A673 (cell line): ENCODE measurements around the gene CA4. TPM values are rescaled to one million over a fixed set of nuclear protein-coding genes. Genes with fewer than 3 reads are reported as not detected.
"Not testable (repeated sequence)": the region's sequence is repeated elsewhere in the genome, so short reads cannot be mapped to it uniquely, and the experiment has no call there.

ENCODE experiments used
- BruUV-seq: library from RNA; stranded (reverse); fragments of 400-500 nt; replicated peaks from 2 replicates; lab custom pipeline; 2021; lab: Mats Ljungman, UMichigan
- CTCF ChIA-PET: fragments of 300-600 bp; sonication (Branson Sonifier 250); formaldehyde crosslinking; loops from one replicate; lab custom pipeline; 2022; ENCODE audit warnings: antibody characterized with exemption; lab: Charles Lee
- POLR2A ChIA-PET: fragments of 300-600 bp; sonication (Branson Sonifier 250); formaldehyde crosslinking; loops from one replicate; lab custom pipeline; 2022; ENCODE audit warnings: antibody characterized with exemption; ENCODE audit not compliant: low non-redundant PET; lab: Charles Lee
- DNase-seq: peaks from one replicate; pipeline ENCODE4 v3.0.0-alpha.2; 2015; ENCODE audit warnings: low spot score
- H3K27ac ChIP-seq: fragments of 200-600 bp; sonication (generic); 2 replicates; pipeline ENCODE4 v1.5.1; 2016; ENCODE audit warnings: mixed run types, low read depth, mild to moderate bottlenecking, mixed read lengths, antibody characterized with exemption, low read length; ENCODE audit not compliant: poor library complexity, severe bottlenecking
- H3K27me3 ChIP-seq: fragments of 200-600 bp; sonication (generic); replicated peaks from 2 replicates; pipeline ENCODE4 v1.6.1; 2017; ENCODE audit warnings: mixed run types, low read depth, mild to moderate bottlenecking, mixed read lengths, antibody characterized with exemption, low read length; ENCODE audit not compliant: insufficient read depth, poor library complexity
- H3K36me3 ChIP-seq: fragments of 200-600 bp; sonication (generic); 2 replicates; pipeline ENCODE4 v1.6.1; 2016; ENCODE audit warnings: mixed run types, mild to moderate bottlenecking, mixed read lengths, antibody characterized with exemption, low read length; ENCODE audit not compliant: insufficient read depth, poor library complexity, severe bottlenecking
- H3K4me1 ChIP-seq: fragments of 200-600 bp; sonication (generic); 2 replicates; pipeline ENCODE4 v1.6.1; 2017; ENCODE audit warnings: mixed run types, mild to moderate bottlenecking, mixed read lengths, antibody characterized with exemption, low read length; ENCODE audit not compliant: insufficient read depth, poor library complexity, severe bottlenecking
- H3K4me3 ChIP-seq: fragments of 200-600 bp; sonication (generic); 2 replicates; pipeline ENCODE4 v1.5.1; 2016; ENCODE audit warnings: low read depth, mixed run types, mild to moderate bottlenecking, mixed read lengths, low read length; ENCODE audit not compliant: poor library complexity, severe bottlenecking
- H3K9me3 ChIP-seq: fragments of 200-600 bp; sonication (generic); 2 replicates; pipeline ENCODE4 v1.6.1; 2016; ENCODE audit warnings: mixed run types, low read depth, mild to moderate bottlenecking, mixed read lengths, antibody characterized with exemption, low read length; ENCODE audit not compliant: poor library complexity, severe bottlenecking
- CTCF ChIP-seq: fragments of 300-800, 200-600 bp; sonication (generic); conservative IDR thresholded peaks from 2 replicates; pipeline ENCODE4 v1.5.1; 2017; ENCODE audit warnings: low read depth, mild to moderate bottlenecking, antibody characterized with exemption, low read length, moderate library complexity, mixed read lengths
- EZH2 ChIP-seq: fragments of 200-600 bp; sonication (generic); IDR thresholded peaks from 2 replicates; pipeline ENCODE4 v1.6.1; 2017; ENCODE audit warnings: borderline replicate concordance, low read depth, mild to moderate bottlenecking, mixed read lengths, antibody characterized with exemption, low read length; ENCODE audit not compliant: poor library complexity, severe bottlenecking
- intact Hi-C: fragments of 100-400 bp; cut with micrococcal nuclease; formaldehyde crosslinking; loops from one replicate; pipeline ENCODE4 v1.10.0; 2022; ENCODE audit not compliant: unreplicated experiment
- total RNA-seq: library from RNA; stranded (reverse); gene quantifications from 2 replicates; pipeline ENCODE4 v1.2.3, GENCODE V29; 2021

CA4 gene
- total RNA-seq, 1 experiment from 2014 or later, result not detected

- DNase-seq, result peak; percentile 67
- no peaks in the 10 kb centered on the region for H3K36me3 ChIP-seq
- intact Hi-C loops, result no loop called here
- no peaks in the 10 kb centered on the region for H3K27me3 ChIP-seq
- no peak overlapping the region for H3K27ac ChIP-seq
- ChIA-PET CTCF (no interaction called here), POLR2A (no interaction called here)
- TF ChIP-seq EZH2, result no peak
- TF ChIP-seq CTCF, result no peak
- H3K4me3 ChIP-seq, result no peak overlapping the region
- no peaks in the 10 kb centered on the region for H3K9me3 ChIP-seq
- no TSS peak for BruUV-seq
- peaks cover 6% of the 10 kb centered on the region for H3K4me1 ChIP-seq
Observed at GRCh38 chr17:60173304-60173819, 23.6 kb downstream of the CA4 start.

- intact Hi-C loops, result no loop called here
- ChIA-PET CTCF (no interaction called here), POLR2A (no interaction called here)
- H3K9me3 ChIP-seq, result no peaks in the 10 kb centered on the region
- no peaks in the 10 kb centered on the region for H3K36me3 ChIP-seq
- no peak overlapping the region for H3K27ac ChIP-seq
- H3K4me3 ChIP-seq, result no peak overlapping the region
- TF ChIP-seq EZH2 (no peak), CTCF (no peak)
- BruUV-seq, result no TSS peak
- peaks cover 6% of the 10 kb centered on the region for H3K4me1 ChIP-seq
- H3K27me3 ChIP-seq, result no peaks in the 10 kb centered on the region
- DNase-seq, result no peak
Observed at GRCh38 chr17:60174035-60174434, 24.3 kb downstream of the CA4 start.

- BruUV-seq, H3K27ac ChIP-seq, H3K9me3 ChIP-seq, intact Hi-C loops, H3K4me1 ChIP-seq, H3K4me3 ChIP-seq, H3K36me3 ChIP-seq, H3K27me3 ChIP-seq, DNase-seq: not testable (repeated sequence)
- peak; percentile 43 for TF ChIP-seq CTCF
- CTCF ChIA-PET, result interaction anchor here (0.6 kb wide), 1 partner anchor 209 kb away, joined by 3 read pairs; no protein-coding TSS in a partner anchor
- POLR2A ChIA-PET, result interaction anchor here (0.6 kb wide), 1 partner anchor 158 kb away, joined by 3 read pairs; no protein-coding TSS in a partner anchor
Observed at GRCh38 chr17:60174767-60175166, 25.0 kb downstream of the CA4 start.

- BruUV-seq, intact Hi-C loops, H3K9me3 ChIP-seq, DNase-seq, H3K4me3 ChIP-seq, POLR2A ChIA-PET, H3K27ac ChIP-seq, CTCF ChIA-PET, H3K36me3 ChIP-seq, H3K4me1 ChIP-seq, H3K27me3 ChIP-seq: not testable (repeated sequence)
Observed at GRCh38 chr17:60176763-60177162, 27.0 kb downstream of the CA4 start.

GRCh38 chr17:60178180-60178579, 28.4 kb downstream of the CA4 start:
- BruUV-seq, DNase-seq, POLR2A ChIA-PET, H3K9me3 ChIP-seq, H3K36me3 ChIP-seq, H3K4me3 ChIP-seq, H3K4me1 ChIP-seq, H3K27ac ChIP-seq, intact Hi-C loops, CTCF ChIA-PET, H3K27me3 ChIP-seq: not testable (repeated sequence)
